Measurements from ENCODE around the gene CNKSR3.

Gene CNKSR3

DNA sequence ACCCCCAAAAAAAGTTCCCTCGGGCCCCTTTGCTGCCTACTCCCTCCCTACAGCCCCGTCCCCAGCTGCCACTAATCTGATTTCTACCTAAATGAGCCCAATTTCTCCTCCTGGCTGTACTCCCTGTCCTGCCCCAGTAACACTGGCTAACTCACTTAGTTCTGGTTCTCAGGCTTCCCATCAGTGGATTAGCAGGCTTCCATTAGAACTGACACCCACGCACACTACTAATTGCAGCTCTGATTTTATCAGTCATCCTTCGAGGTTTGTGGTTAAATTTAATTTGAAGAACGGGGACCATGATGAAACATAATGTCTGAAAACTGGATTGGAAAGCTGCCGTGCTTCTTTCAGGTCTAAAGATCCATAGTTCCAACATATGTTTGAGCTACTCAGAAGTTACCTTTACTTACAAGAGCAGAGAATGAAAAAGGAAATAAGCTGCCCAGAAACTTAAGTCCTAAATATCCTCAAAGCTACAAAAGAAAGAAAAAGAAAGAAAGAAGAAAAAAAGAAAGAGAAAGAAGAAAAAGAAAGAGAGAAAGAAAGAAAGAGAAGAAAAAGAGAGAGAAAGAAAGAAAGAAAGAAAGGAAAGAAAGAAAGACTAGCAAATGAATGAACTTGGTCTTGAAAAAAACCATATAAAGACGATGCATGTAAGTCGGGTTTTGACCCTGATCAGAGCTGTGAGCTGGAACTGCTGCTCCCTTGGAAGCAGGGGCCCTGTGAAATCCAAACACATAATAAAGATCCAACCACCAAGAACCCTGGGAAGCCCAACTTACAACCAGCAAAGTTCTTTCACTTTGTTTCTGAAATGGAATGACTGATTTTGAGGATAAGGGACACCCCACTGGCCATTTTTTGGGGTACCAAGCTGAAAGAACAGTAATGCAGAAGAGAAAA lies 51.7 kb downstream of the CNKSR3 start:
- DNase-seq (ENCODE audit: low read depth in 1 of 2, low spot score in 1 of 2) = no peak

DNA sequence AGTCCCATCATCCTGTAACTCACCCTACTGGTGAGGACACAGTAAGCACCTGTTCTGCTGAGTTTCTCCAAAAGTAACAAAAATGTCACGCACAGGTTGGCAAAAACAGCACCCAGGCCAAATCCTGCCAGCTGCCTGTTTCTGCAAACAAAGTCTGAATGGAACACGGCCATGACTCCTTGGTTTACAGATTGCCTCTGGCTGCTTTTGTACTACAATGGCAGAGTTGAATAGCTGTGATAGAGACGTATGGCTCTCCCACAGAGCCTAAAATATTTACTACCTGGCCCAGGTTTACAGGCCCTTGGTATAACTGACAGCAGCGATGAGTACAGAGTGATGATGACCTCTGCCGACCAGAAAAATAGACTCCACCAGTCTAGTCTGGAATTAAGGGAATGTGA lies 52.6 kb downstream of the CNKSR3 start:
- DNase-seq (ENCODE audit: low read depth in 1 of 2, low spot score in 1 of 2) = no peak

DNA sequence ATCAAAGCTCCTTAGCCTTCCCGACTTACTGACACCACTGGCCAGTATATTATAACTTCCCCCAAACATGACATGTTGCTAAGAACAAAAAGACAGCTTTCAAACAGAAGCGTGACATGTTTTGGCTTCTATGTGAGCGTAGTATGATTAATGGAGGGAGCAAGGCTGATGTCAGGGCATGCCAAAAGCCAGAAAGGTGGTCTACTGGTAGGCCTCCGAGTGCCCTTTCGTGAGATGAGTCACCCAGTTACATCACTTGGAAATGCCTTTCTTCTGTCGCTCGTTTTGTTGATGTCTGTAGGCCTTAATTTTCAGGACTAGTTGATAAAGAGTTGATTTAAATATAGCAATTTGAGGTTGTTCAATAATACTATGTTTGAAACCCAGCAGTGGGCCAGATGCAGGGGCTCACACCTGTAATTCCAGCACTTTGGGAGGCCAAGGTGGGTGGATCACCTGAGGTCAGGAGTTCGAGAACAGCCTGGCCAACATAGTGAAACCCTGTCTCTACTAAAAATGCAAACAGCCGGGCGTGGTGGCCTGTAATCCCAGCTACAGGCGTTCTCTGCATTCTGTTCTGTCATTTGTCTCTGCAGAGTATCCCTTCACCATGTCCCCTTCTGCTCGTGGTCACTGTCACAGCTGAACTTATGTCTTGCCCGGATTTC lies 53.3 kb downstream of the CNKSR3 start:
- DNase-seq (ENCODE audit: low read depth in 1 of 2, low spot score in 1 of 2) = no peak

DNA sequence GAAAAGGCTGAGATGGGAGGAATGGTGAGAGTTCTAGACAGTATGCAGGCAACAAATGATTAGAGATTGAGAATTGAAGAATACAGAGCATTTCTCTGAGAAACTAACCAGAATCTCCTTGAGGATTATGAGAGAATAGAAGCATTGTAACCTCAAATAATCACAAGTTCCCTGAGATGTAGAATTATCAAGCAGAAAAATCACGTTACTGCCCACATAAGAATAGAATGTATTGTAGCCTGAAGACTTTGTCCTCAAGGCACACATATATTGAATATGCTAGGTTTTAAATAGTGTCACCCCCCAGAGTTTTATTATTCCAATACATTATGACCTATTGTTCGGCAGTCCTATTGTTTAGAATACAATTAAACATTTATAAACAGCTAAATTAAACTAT lies 57.2 kb downstream of the CNKSR3 start:
- DNase-seq (ENCODE audit: low read depth in 1 of 2, low spot score in 1 of 2) = no peak

DNA sequence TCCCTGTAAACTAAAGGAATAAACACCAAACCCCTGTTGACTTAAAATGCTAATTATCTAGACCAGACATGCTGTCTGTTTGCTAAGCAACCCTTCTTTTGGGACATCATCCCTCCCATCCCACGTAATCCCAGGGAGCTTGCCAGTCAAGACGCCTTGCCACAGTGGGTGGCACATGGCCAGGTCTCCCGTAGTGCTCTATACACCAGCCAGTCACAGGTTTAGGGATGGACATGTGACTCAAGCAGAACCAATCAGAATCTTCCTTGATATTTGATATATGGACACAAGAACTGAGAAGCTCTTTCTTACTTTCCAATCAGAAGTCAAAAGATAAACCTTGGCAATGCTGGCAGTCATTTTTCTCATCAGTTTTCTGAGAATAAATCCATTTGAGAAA lies 60.0 kb downstream of the CNKSR3 start:
- DNase-seq (ENCODE audit: low read depth in 1 of 2, low spot score in 1 of 2) = no peak

DNA sequence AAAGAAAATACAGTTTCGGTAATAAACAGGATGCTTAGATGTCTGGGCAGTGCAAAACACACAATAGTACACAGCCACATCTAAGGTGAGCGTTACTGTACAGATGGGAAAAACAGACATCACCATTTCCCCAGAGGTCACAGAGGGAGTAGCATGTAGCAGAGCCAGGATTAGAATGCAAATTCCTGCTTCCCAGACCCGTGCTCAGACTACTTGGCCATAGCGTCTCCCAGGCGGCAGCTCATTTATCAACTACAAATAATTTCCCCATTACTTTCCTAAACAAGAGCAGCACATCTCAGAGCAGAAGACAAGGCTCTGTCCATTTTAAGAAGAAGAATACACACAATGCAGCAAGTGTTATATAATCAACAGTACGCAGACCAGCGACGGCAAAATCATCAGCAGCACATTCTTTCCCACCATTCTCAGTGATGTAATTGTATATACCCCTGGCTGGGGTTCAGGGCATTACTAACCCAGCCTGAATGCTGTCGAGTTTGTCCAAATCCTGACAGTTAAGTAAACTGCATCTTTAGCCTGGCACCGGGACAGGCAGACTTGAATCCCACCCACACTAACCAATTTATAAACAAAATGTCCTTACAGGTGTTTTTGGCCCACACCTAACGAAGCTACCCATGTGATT lies 61.9 kb downstream of the CNKSR3 start:
- DNase-seq (ENCODE audit: low read depth in 1 of 2, low spot score in 1 of 2) = no peak

DNA sequence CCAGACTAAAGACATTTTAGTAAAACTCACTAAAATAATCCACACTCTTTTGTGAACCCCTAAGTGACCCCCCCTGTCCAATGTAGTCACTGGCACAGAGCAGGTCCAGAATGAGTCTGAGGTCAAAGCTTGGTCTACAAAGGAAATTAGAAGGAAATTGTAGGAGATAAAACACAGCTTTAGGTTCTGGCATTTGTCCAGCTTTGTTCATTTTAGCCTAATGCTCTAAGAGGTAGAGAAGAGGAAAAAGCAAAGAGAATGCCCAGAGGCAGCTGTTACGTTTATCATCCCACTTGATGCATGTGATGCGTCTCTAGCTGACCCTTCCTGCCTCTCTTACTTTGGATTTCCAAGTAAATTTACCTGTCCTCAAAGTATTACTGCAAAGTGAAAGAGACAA lies 62.5 kb downstream of the CNKSR3 start:
- DNase-seq (ENCODE audit: low read depth in 1 of 2, low spot score in 1 of 2) = no peak

DNA sequence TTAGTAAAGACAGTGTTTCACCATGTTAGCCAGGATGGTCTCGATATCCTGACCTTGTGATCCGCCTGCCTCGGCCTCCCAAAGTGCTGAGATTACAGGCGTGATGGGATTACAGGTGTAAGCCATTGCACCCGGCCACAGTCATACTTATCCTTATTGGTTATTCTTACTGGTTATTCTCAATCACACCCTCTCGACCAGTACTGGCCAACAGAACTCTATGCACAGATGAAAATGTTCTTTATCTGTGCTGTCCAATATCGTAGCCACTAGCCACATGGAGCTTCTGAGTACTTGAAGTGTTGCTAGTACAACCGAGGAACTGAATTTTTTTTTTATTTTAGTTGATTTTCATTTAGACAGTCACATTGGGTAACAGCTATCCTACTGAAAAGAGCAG lies 63.5 kb downstream of the CNKSR3 start:
- no peak for DNase-seq (ENCODE audit: low read depth in 1 of 2, low spot score in 1 of 2)

DNA sequence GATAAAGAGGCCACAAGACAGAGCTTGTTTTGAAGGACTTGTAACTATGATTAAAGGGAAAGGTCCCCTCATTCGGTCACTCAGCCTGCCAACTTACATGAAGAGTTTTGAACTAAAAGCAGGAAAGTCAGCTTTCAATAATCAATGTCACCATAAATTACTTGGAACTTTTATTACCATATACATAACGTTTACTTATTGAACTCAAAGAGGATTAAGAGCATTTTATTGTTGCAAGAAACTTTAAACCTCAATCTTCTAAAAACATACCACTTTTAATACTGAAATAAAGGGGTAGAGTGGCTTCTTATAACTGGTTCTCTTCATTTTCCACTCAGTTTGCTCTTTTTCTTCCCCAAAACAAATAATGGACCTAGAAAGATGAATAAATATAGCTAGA lies 65.1 kb downstream of the CNKSR3 start:
- DNase-seq (ENCODE audit: low read depth in 1 of 2, low spot score in 1 of 2) = no peak

DNA sequence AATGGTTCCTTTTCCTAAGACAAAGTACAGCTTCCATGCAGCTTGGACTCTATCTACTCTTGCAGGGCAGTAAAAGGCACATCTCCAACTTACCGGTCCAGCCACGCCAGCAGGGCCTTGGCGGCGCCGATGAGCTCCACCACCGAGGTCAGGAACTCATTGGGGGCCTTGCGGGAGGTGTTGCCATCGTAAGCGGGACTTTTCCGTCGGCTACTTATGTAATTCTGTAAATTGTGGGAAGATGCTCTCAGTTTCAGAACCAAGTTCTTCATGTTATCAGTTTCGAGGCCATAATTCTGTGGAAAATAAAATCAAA lies 68.5 kb downstream of the CNKSR3 start:
- no peak for DNase-seq (ENCODE audit: low read depth in 1 of 2, low spot score in 1 of 2)

DNA sequence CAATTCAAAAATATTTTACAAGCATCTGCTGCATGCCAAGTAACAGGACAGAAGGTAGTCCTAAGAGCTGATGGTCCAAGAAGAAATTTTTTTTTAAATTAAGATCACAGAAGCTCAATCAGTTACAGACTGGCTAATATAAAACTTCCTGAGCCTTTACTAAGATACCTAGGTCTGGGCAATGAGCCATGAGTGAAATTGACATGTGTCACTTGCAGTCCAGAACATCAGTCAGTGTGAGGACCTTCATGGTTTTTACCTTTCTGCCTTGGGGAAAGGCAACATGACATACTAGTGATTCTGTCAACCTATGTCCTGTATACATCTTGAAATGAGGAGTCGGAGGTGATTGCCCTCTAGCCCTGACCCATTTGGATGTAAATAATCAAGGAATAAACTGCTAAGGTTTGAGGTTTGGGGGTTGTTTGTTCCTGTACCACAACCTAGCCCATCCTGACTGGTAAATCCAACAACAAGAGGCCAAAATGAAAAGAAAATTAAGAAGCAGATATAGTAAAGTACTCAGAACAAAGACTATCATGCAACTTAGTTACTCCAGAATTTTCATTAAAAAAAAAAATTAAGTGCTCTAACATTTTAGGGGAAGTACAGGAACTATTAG lies 70.0 kb downstream of the CNKSR3 start:
- no peak for DNase-seq (ENCODE audit: low read depth in 1 of 2, low spot score in 1 of 2)

DNA sequence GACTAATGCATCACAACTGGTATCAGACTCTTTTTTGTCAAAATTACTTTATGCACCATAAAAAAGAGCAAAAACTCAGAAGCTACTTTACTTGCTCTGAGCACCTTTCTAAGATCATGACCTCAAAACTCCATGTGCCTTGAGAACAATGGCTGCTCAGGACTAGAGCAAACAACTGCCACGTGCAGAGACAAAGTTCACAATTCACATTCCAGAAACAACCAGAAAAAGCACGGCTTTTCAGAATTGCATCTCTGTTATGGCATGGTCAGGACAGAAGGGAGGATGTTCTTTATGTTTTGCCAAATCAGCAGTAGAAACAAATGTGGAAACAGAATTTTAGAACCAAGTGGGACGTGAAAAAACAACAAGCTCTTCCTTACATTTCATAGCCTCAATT lies 70.5 kb downstream of the CNKSR3 start:
- DNase-seq (ENCODE audit: low read depth in 1 of 2, low spot score in 1 of 2) = no peak

DNA sequence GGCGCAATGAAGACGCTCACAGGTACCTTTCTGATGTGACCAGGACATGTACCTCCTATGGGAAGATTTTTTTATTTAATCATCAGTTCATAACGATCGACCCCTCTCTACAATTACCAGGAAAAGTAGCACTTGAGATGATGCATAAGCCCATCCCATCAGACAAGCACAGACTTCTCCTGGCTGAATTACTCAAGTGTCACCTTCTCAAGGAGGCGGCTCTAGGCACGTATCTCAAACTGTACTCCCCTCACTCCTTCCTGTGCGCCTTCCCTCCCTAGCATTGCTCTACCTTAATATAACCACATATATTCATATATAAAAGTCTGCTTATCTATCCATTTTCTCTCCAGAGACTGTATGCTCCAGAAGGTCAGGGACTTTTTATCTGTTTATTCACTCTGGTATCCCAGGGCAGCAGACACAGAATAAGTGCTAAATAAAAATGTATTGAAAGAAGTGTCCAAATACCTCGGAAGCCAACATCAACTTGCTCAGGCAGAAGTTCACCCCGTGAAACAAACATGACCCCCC lies 71.5 kb downstream of the CNKSR3 start:
- no peak for DNase-seq (ENCODE audit: low read depth in 1 of 2, low spot score in 1 of 2)

DNA sequence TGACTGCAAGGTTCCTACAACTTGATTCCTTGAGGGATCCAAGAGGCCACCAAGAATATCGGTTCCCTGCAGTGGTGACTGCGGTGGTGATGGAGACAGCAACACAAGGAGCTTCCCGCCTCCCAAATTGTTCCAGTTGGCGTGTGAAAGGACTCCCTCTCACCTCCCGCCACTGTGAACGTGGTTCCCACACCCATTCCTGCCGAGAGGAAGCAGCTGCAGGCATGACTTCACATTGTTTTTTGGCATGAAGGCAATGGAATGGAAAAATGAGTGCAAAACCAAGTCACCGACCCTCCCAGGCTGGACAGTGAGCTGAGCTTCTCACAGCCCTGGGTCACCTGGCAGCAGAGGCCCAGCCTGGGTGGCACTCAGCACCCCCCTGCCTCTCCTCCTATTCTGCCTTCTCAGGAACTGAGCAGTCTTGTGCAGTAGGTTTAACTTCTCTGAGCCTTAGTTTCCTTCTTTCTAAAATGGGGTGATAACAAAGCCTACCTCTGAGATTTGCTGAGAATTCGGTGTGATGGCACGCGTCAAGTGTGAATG lies 75.0 kb downstream of the CNKSR3 start:
- no peak for DNase-seq (ENCODE audit: low read depth in 1 of 2, low spot score in 1 of 2)

DNA sequence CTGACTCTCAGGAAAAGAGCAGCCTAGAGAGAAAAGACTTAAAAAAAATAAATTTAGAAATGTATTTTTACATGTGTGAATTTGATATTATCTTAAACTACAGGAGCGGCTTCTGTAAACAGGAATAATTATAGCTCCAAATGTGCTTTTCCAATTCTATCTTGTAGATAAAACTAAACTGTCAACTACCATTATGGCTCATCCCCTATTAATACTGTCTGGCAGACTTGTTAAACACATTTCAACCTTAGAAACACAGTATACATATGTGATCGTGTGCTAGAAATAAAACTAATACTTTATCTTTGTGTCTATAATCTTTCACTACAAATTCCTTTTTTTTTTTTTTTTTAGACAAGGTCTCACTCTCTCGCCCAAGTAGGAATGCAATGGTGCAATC lies 75.8 kb downstream of the CNKSR3 start:
- DNase-seq (ENCODE audit: low read depth in 1 of 2, low spot score in 1 of 2) = no peak

DNA sequence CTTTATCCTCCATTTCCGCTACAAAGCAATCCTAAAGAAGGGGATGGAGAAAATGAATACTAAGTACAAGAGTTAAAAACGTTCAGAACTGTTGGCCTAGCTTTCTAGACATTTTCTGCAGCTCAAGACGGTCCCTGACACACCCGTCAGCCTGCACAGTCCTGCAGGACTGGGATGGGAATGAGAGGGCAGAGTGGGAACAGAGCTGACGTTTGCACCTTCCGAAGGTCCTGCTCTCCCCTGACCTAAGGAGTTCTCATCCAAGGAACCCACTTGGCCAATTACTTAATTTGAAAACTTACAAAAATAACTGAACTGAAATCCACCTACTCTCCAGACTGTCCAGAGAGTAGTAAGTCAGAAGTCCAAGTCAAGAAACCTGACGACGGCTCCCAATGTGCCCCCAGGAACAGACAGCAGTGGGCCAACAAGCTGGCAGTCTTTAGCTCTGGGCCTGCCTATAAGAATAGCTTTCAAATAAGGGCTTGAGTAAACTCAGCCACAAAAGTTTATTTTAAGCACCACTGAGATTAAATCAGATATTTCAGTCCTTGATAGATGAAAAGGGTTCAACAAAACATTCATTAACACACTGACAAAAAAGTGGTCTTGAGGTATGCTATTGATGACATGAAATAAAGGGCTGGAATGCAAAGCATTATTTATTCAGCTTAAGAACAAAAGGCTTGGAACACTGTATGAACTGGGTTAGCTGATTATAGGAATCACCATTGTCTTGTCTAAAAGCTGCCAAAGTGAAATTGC lies 76.8 kb downstream of the CNKSR3 start:
- DNase-seq (ENCODE audit: low read depth in 1 of 2, low spot score in 1 of 2) = no peak

DNA sequence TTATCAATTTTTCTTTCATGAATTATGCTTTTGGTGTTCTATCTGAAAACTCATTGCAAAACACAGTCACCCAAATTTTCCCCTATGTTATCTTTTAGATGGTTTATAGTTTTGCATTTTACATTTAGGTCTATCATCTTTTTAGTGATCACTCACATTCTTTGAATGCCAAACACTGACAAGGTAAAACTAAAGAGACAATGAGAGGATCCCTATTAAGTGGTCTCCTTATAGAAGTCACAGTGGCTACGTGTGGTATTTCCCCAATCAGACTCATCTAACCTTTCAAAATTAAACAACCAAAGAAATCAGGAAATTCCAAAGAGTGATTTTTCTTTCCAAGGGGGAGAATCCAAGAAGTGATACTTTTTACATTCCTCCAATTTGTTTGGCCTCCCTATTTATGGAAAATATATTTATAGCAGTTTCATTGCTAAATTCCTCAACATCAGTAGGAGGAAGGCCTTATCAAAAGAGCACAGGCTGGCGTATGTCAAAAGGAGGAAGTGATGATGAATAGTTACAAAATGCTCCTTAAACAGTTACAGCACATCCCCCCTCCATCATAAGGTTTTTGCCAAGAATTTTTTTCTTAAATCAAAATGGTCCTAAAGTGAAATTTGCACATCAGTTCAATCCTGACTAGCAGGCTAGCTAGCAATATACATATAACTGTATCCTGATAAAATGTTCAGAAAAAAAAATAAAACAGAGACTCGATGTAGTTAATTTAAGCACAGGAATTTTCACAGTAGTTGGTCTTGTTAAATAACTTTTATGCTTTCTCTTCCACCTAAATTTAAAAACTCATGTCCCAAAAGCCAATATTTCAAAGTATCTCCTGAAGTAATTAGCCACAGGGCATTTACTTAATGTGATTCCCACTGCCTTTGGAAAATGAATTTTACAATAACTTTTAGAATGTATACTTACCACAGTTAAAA lies 77.7 kb downstream of the CNKSR3 start:
- no peak for DNase-seq (ENCODE audit: low read depth in 1 of 2, low spot score in 1 of 2)

DNA sequence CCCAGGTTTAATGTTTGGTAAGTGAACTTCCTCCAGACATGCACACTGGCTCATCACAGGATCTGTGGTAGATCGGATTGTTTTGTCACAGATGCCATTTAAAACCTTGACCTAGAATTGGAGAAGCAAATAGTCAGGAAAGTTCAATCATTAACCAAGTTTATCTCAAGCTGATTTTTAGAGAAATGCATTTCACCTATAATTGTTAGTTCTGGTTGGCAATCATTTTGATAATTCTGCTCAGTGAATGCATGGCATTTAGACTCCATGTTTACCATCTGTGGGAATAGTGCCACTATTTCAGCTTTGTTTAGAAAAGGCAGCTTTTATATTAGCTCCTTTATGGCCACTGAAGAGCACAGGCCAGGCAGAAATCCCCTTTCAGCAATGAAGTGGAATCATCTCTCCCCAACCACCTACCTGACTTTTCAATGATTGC lies 80.0 kb downstream of the CNKSR3 start:
- DNase-seq (ENCODE audit: low read depth in 1 of 2, low spot score in 1 of 2) = no peak

DNA sequence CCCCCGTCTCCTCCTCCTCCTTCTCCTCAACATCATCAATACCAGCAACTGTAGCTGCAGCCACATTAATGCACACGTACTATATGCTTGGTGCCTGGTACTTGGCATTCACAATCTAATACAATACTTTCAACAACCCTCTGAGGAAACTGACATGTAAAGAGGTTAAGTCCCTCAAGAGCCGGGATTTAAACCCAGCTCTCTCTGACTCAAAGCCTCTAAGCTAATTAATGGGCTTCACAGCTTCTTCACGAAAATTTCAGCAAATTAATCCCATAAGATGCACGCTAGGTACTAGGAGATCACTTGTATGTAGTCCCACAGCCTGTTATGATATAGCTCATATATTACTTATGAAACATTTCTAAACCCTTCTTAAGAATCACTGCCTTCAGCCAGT lies 80.8 kb downstream of the CNKSR3 start:
- DNase-seq (ENCODE audit: low read depth in 1 of 2, low spot score in 1 of 2) = no peak
